ENCODE measurements around the gene TPP2.
A peak's percentile ranks its signal among the peaks of the same experiment; 100 is the strongest.

The TPP2 gene

GRCh38 chr13:102596147-102597028, at the start of gene TPP2:
TPP2 (plus strand) TSS chr13:102596986; CDS start chr13:102597039, 53 bp downstream.
- peak; percentile 87 for DNase-seq

- no peak for DNase-seq
These were observed 48.0 kb upstream of the TPP2 start for GRCh38 chr13:102548811-102549210.

GRCh38 chr13:102550507-102550906, 46.3 kb upstream of the TPP2 start:
- no peak for DNase-seq

GRCh38 chr13:102555914-102556553, 40.8 kb upstream of the TPP2 start:
- peak; percentile 17 for DNase-seq

- DNase-seq: no peak
These were observed 40.0 kb upstream of the TPP2 start for GRCh38 chr13:102556806-102557205.

GRCh38 chr13:102558029-102558428, 38.8 kb upstream of the TPP2 start:
- no peak for DNase-seq

GRCh38 chr13:102561933-102562332, 34.9 kb upstream of the TPP2 start:
- no peak for DNase-seq

- no peak for DNase-seq
These were observed 33.5 kb upstream of the TPP2 start for GRCh38 chr13:102563267-102563666.

- DNase-seq: no peak
These were observed 32.2 kb upstream of the TPP2 start for GRCh38 chr13:102564564-102564963.

GRCh38 chr13:102566513-102566912, 30.3 kb upstream of the TPP2 start:
- no peak for DNase-seq

GRCh38 chr13:102567857-102568256, 28.9 kb upstream of the TPP2 start:
- no peak for DNase-seq

- no peak for DNase-seq
These were observed 27.3 kb upstream of the TPP2 start for GRCh38 chr13:102569488-102569887.

- DNase-seq: no peak
These were observed 25.7 kb upstream of the TPP2 start for GRCh38 chr13:102571075-102571474.

GRCh38 chr13:102572323-102572722, 24.5 kb upstream of the TPP2 start:
- no peak for DNase-seq

GRCh38 chr13:102580552-102581169, 16.1 kb upstream of the TPP2 start:
- DNase-seq: peak; percentile 15

- DNase-seq: no peak
These were observed 14.5 kb upstream of the TPP2 start for GRCh38 chr13:102582256-102582655.

- no peak for DNase-seq
These were observed 12.4 kb upstream of the TPP2 start for GRCh38 chr13:102584434-102584833.

- DNase-seq: no peak
These were observed 10.2 kb upstream of the TPP2 start for GRCh38 chr13:102586615-102587014.

- DNase-seq: no peak
These were observed 8.9 kb upstream of the TPP2 start for GRCh38 chr13:102587916-102588315.

- DNase-seq: peak; percentile 89
These were observed 7.4 kb upstream of the TPP2 start for GRCh38 chr13:102589301-102589822.

GRCh38 chr13:102591988-102592781, 4.6 kb upstream of the TPP2 start:
- DNase-seq: peak; percentile 68

GRCh38 chr13:102593466-102593865, 3.3 kb upstream of the TPP2 start:
- DNase-seq: no peak
